Osteocyte (in vitro differentiated cells): ENCODE results near the gene MCTP2. TPM values are rescaled to one million over a fixed set of nuclear protein-coding genes. Genes with fewer than 3 reads are reported as not detected.

Source experiments
- DNase-seq: peaks from one replicate; pipeline ENCODE4 v3.0.0; 2021; ENCODE audit warnings: mixed read lengths; ENCODE audit not compliant: unreplicated experiment; ENCODE audit errors: extremely low spot score
- H3K27ac Mint-ChIP-seq: one replicate; pipeline ENCODE4 v1.8.0; 2021; ENCODE audit warnings: mild to moderate bottlenecking, mixed read lengths; ENCODE audit not compliant: unreplicated experiment
- H3K27me3 Mint-ChIP-seq: one replicate; pipeline ENCODE4 v1.8.0; 2021; ENCODE audit warnings: mixed read lengths; ENCODE audit not compliant: unreplicated experiment
- H3K36me3 Mint-ChIP-seq: one replicate; pipeline ENCODE4 v1.8.0; 2021; ENCODE audit warnings: mixed read lengths; ENCODE audit not compliant: unreplicated experiment
- H3K4me1 Mint-ChIP-seq: one replicate; pipeline ENCODE4 v1.8.0; 2021; ENCODE audit warnings: mixed read lengths; ENCODE audit not compliant: unreplicated experiment
- H3K4me3 Mint-ChIP-seq: one replicate; pipeline ENCODE4 v1.8.0; 2021; ENCODE audit warnings: mild to moderate bottlenecking, moderate library complexity, mixed read lengths; ENCODE audit not compliant: unreplicated experiment
- H3K9me3 Mint-ChIP-seq: one replicate; pipeline ENCODE4 v1.8.0; 2021; ENCODE audit warnings: mixed read lengths; ENCODE audit not compliant: unreplicated experiment
- CTCF ChIP-seq: fragments of 200-600 bp; sonication (generic); IDR thresholded peaks from 2 replicates; pipeline ENCODE4 v1.5.0; 2021; ENCODE audit warnings: antibody characterized with exemption, mild to moderate bottlenecking, moderate library complexity
- total RNA-seq: library from RNA; stranded (reverse); gene quantifications from 2 replicates; pipeline ENCODE4 v1.2.1, GENCODE V29; 2021

MCTP2 gene
- total RNA-seq, 1 donor from 2014 or later: 0.32 TPM

GRCh38 chr15:94274745-94275144 is 43.4 kb downstream of the MCTP2 start:
- no peak overlapping the region for H3K4me3 Mint-ChIP-seq
- no peak overlapping the region for H3K27ac Mint-ChIP-seq
- H3K36me3 Mint-ChIP-seq: no peaks in the 10 kb centered on the region
- no peak for DNase-seq
- no peaks in the 10 kb centered on the region for H3K4me1 Mint-ChIP-seq
- H3K27me3 Mint-ChIP-seq: no peaks in the 10 kb centered on the region
- no peak for TF ChIP-seq CTCF
- H3K9me3 Mint-ChIP-seq: no peaks in the 10 kb centered on the region

DNA sequence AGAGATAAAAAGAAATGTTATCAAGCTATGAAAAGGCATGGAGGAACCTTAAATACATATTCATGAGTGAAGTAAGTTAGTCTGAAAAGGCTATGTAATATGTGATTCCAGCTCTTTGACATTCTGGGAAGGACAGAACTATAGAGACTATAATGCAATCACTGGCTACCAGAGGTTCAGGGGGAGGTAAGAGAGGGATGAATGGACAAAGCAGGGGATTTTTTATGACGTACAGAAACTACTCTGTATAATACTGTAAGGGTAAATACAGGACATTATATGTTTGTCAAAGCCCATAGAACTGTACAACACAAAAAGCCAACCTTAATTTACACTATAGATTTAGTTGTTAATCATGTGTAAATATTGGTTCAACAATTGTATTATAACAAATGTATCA is 46.1 kb downstream of the MCTP2 start:
- Mint-ChIP-seq H3K9me3 (peaks cover 9% of the 10 kb centered on the region), H3K27me3 (no peaks in the 10 kb centered on the region), H3K36me3 (no peaks in the 10 kb centered on the region), H3K4me3 (no peak overlapping the region), H3K27ac (no peak overlapping the region), H3K4me1 (no peaks in the 10 kb centered on the region)
- no peak for DNase-seq
- TF ChIP-seq CTCF: no peak

GRCh38 chr15:94279736-94280135 is 48.4 kb downstream of the MCTP2 start:
- DNase-seq: no peak
- Mint-ChIP-seq H3K36me3 (no peaks in the 10 kb centered on the region), H3K4me1 (no peaks in the 10 kb centered on the region), H3K27ac (no peak overlapping the region), H3K9me3 (peaks cover 9% of the 10 kb centered on the region), H3K27me3 (no peaks in the 10 kb centered on the region), H3K4me3 (no peak overlapping the region)
- no peak for TF ChIP-seq CTCF

DNA sequence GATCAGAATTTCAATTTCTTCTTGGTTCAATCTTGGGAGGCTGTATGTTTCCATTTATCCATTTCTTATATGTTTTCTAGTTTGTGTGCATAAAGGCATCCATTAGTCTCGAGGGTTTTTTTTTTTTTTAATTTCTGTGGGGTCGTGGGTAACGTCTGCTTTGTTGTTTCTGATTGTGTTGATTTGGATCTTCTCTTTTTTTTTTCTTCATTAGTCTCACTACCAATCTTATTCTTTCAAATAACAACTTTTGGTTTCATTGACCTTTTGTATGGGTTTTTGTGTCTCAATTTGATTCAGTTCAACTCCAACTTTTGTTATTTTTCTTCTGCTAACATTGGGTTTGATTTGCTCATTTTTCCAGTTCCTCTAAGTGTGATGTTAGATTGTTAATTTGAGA is 48.9 kb downstream of the MCTP2 start:
- Mint-ChIP-seq H3K27ac (no peak overlapping the region), H3K27me3 (no peaks in the 10 kb centered on the region), H3K4me3 (no peak overlapping the region), H3K9me3 (peaks cover 9% of the 10 kb centered on the region), H3K4me1 (no peaks in the 10 kb centered on the region), H3K36me3 (no peaks in the 10 kb centered on the region)
- no peak for TF ChIP-seq CTCF
- DNase-seq: no peak

- Mint-ChIP-seq H3K36me3 (no peaks in the 10 kb centered on the region), H3K4me3 (no peak overlapping the region), H3K27me3 (peaks cover 4% of the 10 kb centered on the region), H3K4me1 (no peaks in the 10 kb centered on the region), H3K9me3 (peaks cover 9% of the 10 kb centered on the region), H3K27ac (no peak overlapping the region)
- DNase-seq: no peak
- no peak for TF ChIP-seq CTCF
Observed at GRCh38 chr15:94282269-94283250, 51.2 kb downstream of the MCTP2 start.
